Muscle layer of duodenum (tissue), 2 donors: ENCODE measurements around the gene ASXL3.

ENCODE experiments used
- H3K27ac ChIP-seq: one replicate; pipeline ENCODE4 v1.7.0; 2013; ENCODE audit warnings: mild to moderate bottlenecking, low read length
- H3K27me3 ChIP-seq: one replicate; pipeline ENCODE4 v1.7.0; 2013; ENCODE audit warnings: low read depth, mild to moderate bottlenecking, control low read depth, low read length
- H3K36me3 ChIP-seq, 2 donors: one replicate each; pipeline ENCODE4 v1.7.0; 2013; ENCODE audit warnings: low read length in 2 of 2, control low read depth in 1 of 2, mild to moderate bottlenecking in 1 of 2; ENCODE audit not compliant: insufficient read depth in 2 of 2, control insufficient read depth in 1 of 2
- H3K4me1 ChIP-seq, 2 donors: one replicate each; pipeline ENCODE4 v1.7.0; 2013; ENCODE audit warnings: low read length in 2 of 2, mild to moderate bottlenecking in 2 of 2, control low read depth in 1 of 2, moderate library complexity in 1 of 2; ENCODE audit not compliant: insufficient read depth in 2 of 2, control insufficient read depth in 1 of 2
- H3K4me3 ChIP-seq, 2 donors: one replicate each; pipeline ENCODE4 v1.7.0; 2013; ENCODE audit warnings: low read length in 2 of 2, low read depth in 1 of 2, mild to moderate bottlenecking in 1 of 2
- H3K9me3 ChIP-seq, 2 donors: one replicate each; pipeline ENCODE4 v1.7.0; 2013; ENCODE audit warnings: low read length in 2 of 2, control low read depth in 1 of 2, mild to moderate bottlenecking in 1 of 2; ENCODE audit not compliant: control insufficient read depth in 1 of 2
- donor health status: healthy.

The ASXL3 gene

GRCh38 chr18:33612632-33613031, 34.6 kb downstream of the ASXL3 start:
- Histone ChIP-seq H3K4me1 (no peaks in the 10 kb centered on the region), H3K9me3 (no peaks in the 10 kb centered on the region), H3K4me3 (no peak overlapping the region), H3K36me3 (no peaks in the 10 kb centered on the region), H3K27me3 (no peaks in the 10 kb centered on the region), H3K27ac (no peak overlapping the region)

GRCh38 chr18:33616556-33616955, 38.5 kb downstream of the ASXL3 start:
- Histone ChIP-seq H3K36me3 (no peaks in the 10 kb centered on the region), H3K27ac (no peak overlapping the region), H3K9me3 (no peaks in the 10 kb centered on the region), H3K4me3 (no peak overlapping the region), H3K27me3 (no peaks in the 10 kb centered on the region), H3K4me1 (no peaks in the 10 kb centered on the region)

GRCh38 chr18:33627114-33627513, 49.1 kb downstream of the ASXL3 start:
- Histone ChIP-seq H3K4me1 (no peaks in the 10 kb centered on the region), H3K36me3 (no peaks in the 10 kb centered on the region), H3K27me3 (no peaks in the 10 kb centered on the region), H3K9me3 (no peaks in the 10 kb centered on the region), H3K27ac (no peak overlapping the region), H3K4me3 (no peak overlapping the region)

- Histone ChIP-seq H3K4me3 (no peak overlapping the region), H3K27ac (no peak overlapping the region), H3K27me3 (no peaks in the 10 kb centered on the region), H3K4me1 (no peaks in the 10 kb centered on the region), H3K9me3 (no peaks in the 10 kb centered on the region), H3K36me3 (no peaks in the 10 kb centered on the region)
Measured at GRCh38 chr18:33630476-33630875, 52.5 kb downstream of the ASXL3 start.

GRCh38 chr18:33641141-33641540, 63.1 kb downstream of the ASXL3 start:
- H3K4me3 ChIP-seq, result no peak overlapping the region
- no peaks in the 10 kb centered on the region for H3K4me1 ChIP-seq
- H3K9me3 ChIP-seq, result no peaks in the 10 kb centered on the region
- no peak overlapping the region for H3K27ac ChIP-seq
- H3K36me3 ChIP-seq, result no peaks in the 10 kb centered on the region
- no peaks in the 10 kb centered on the region for H3K27me3 ChIP-seq

GRCh38 chr18:33644494-33644893, 66.5 kb downstream of the ASXL3 start:
- Histone ChIP-seq H3K27me3 (no peaks in the 10 kb centered on the region), H3K36me3 (no peaks in the 10 kb centered on the region), H3K4me1 (no peaks in the 10 kb centered on the region), H3K4me3 (no peak overlapping the region), H3K27ac (no peak overlapping the region), H3K9me3 (no peaks in the 10 kb centered on the region)

GRCh38 chr18:33647365-33647764, 69.3 kb downstream of the ASXL3 start:
- Histone ChIP-seq H3K27ac (no peak overlapping the region), H3K9me3 (no peaks in the 10 kb centered on the region), H3K27me3 (no peaks in the 10 kb centered on the region), H3K4me1 (no peaks in the 10 kb centered on the region), H3K36me3 (no peaks in the 10 kb centered on the region), H3K4me3 (no peak overlapping the region)

GRCh38 chr18:33652635-33653034, 74.6 kb downstream of the ASXL3 start:
- Histone ChIP-seq H3K27me3 (no peaks in the 10 kb centered on the region), H3K9me3 (no peaks in the 10 kb centered on the region), H3K4me1 (no peaks in the 10 kb centered on the region), H3K27ac (no peak overlapping the region), H3K36me3 (no peaks in the 10 kb centered on the region), H3K4me3 (no peak overlapping the region)

GRCh38 chr18:33653231-33653630, 75.2 kb downstream of the ASXL3 start:
- no peaks in the 10 kb centered on the region for H3K9me3 ChIP-seq
- H3K36me3 ChIP-seq, result no peaks in the 10 kb centered on the region
- H3K4me1 ChIP-seq, result no peaks in the 10 kb centered on the region
- H3K27me3 ChIP-seq, result no peaks in the 10 kb centered on the region
- no peak overlapping the region for H3K27ac ChIP-seq
- no peak overlapping the region for H3K4me3 ChIP-seq

GRCh38 chr18:33656889-33657448, 79.0 kb downstream of the ASXL3 start:
- Histone ChIP-seq H3K4me1 (no peaks in the 10 kb centered on the region), H3K4me3 (no peak overlapping the region), H3K27me3 (no peaks in the 10 kb centered on the region), H3K36me3 (no peaks in the 10 kb centered on the region), H3K27ac (no peak overlapping the region), H3K9me3 (no peaks in the 10 kb centered on the region)

GRCh38 chr18:33660696-33661310, 82.8 kb downstream of the ASXL3 start:
- H3K4me1 ChIP-seq, result no peaks in the 10 kb centered on the region
- H3K27me3 ChIP-seq, result no peaks in the 10 kb centered on the region
- no peaks in the 10 kb centered on the region for H3K9me3 ChIP-seq
- H3K36me3 ChIP-seq, result no peaks in the 10 kb centered on the region
- H3K27ac ChIP-seq, result no peak overlapping the region
- no peak overlapping the region for H3K4me3 ChIP-seq

GRCh38 chr18:33664241-33664874, 86.3 kb downstream of the ASXL3 start:
- Histone ChIP-seq H3K36me3 (no peaks in the 10 kb centered on the region), H3K27ac (no peak overlapping the region), H3K27me3 (no peaks in the 10 kb centered on the region), H3K9me3 (no peaks in the 10 kb centered on the region), H3K4me3 (no peak overlapping the region), H3K4me1 (no peaks in the 10 kb centered on the region)
